Calu3 (cell line): ENCODE results near the gene ZNF511. TPM values are rescaled to one million over a fixed set of nuclear protein-coding genes. Genes with fewer than 3 reads are reported as not detected.

ENCODE experiments used
- BruUV-seq: library from RNA; stranded (reverse); fragments of 400-500 nt; replicated peaks from 2 replicates; lab custom pipeline; 2021; lab: Mats Ljungman, UMichigan
- CTCF ChIA-PET: fragments of 300-600 bp; sonication (Branson Sonifier 250); formaldehyde crosslinking; loops from one replicate; lab custom pipeline; 2022; ENCODE audit warnings: antibody characterized with exemption; lab: Charles Lee
- DNase-seq: peaks from one replicate; pipeline ENCODE4 v3.0.0; 2022
- H3K27ac Mint-ChIP-seq: one replicate; pipeline ENCODE4 v1.8.0; 2022; ENCODE audit warnings: mixed read lengths; ENCODE audit not compliant: unreplicated experiment
- H3K27me3 Mint-ChIP-seq: one replicate; pipeline ENCODE4 v1.8.0; 2022; ENCODE audit warnings: mixed read lengths; ENCODE audit not compliant: unreplicated experiment
- H3K36me3 Mint-ChIP-seq: one replicate; pipeline ENCODE4 v1.8.0; 2022; ENCODE audit warnings: mild to moderate bottlenecking, moderate library complexity, mixed read lengths; ENCODE audit not compliant: insufficient read depth, unreplicated experiment
- H3K4me1 Mint-ChIP-seq: one replicate; pipeline ENCODE4 v1.8.0; 2022; ENCODE audit warnings: mild to moderate bottlenecking, low read depth, mixed read lengths; ENCODE audit not compliant: unreplicated experiment
- H3K4me3 Mint-ChIP-seq: one replicate; pipeline ENCODE4 v1.8.0; 2022; ENCODE audit warnings: mild to moderate bottlenecking, low read depth, moderate library complexity, mixed read lengths; ENCODE audit not compliant: unreplicated experiment
- H3K9me3 Mint-ChIP-seq: one replicate; pipeline ENCODE4 v1.8.0; 2022; ENCODE audit warnings: low read depth, mixed read lengths; ENCODE audit not compliant: unreplicated experiment
- intact Hi-C: fragments of 100-400 bp; cut with micrococcal nuclease; formaldehyde crosslinking; loops from one replicate; pipeline ENCODE4 v1.10.0; 2022; ENCODE audit not compliant: unreplicated experiment
- total RNA-seq: library from RNA; stranded (reverse); gene quantifications from 2 replicates; pipeline ENCODE4 v1.2.3, GENCODE V29; 2022
- TF ChIP-seq, protein P1 (sequence below): fragments of 200-600 bp; IDR thresholded peaks from one replicate; pipeline ENCODE4 v1.8.0; 2022; ENCODE audit warnings: antibody characterized with exemption; ENCODE audit not compliant: unreplicated experiment

Gene ZNF511
- total RNA-seq, 1 experiment from 2014 or later = 24.0 TPM

DNA sequence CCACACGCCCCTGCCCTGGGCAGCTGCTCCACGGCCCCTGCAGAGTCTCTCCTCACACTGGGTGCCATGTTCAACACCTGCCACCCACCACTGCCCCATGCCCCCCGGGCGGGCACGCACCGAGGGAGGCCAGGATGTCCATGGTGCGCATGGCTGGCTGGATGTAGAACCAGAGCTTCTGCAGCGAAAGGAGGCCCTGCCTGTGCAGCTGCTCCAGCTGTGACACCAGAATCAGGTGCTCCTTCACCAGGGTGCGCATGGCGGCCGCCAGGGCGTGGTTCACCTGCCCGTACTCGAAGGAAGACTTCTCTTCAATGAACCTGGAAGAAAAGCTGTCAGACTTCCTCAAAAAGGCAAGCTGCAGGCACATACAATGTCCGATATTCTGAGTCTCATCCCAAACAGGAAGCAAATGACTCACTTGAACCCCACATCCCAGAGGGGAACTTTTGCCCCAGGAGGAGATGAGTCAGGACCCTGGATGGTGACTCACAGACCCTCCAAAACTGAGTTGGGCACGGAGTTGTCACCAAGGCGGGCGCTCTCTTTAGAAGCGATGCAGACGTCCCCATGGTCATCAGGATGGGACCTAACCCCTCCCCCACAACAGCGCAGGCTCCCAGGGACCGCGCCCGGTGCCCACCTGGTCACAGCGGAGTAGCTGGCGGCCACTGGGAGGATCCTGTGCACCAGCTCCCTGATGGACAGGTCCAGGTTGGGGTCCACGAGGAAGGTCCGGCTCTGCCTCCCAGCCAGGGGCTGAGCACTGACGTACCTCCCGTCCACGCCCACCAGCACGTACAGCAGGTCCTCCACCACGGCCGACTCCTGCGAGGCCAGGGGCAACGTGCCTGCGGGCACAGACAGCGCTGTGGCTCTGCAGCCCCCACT is 15.6 kb upstream of the ZNF511 start:
- no peak for DNase-seq
- TF ChIP-seq, protein P1, sequence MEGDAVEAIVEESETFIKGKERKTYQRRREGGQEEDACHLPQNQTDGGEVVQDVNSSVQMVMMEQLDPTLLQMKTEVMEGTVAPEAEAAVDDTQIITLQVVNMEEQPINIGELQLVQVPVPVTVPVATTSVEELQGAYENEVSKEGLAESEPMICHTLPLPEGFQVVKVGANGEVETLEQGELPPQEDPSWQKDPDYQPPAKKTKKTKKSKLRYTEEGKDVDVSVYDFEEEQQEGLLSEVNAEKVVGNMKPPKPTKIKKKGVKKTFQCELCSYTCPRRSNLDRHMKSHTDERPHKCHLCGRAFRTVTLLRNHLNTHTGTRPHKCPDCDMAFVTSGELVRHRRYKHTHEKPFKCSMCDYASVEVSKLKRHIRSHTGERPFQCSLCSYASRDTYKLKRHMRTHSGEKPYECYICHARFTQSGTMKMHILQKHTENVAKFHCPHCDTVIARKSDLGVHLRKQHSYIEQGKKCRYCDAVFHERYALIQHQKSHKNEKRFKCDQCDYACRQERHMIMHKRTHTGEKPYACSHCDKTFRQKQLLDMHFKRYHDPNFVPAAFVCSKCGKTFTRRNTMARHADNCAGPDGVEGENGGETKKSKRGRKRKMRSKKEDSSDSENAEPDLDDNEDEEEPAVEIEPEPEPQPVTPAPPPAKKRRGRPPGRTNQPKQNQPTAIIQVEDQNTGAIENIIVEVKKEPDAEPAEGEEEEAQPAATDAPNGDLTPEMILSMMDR = no peak
- no peak overlapping the region for H3K27ac Mint-ChIP-seq
- H3K36me3 Mint-ChIP-seq = peaks cover 25% of the 10 kb centered on the region
- intact Hi-C loops = no loop called here
- H3K4me3 Mint-ChIP-seq = no peak overlapping the region
- CTCF ChIA-PET = no interaction called here
- H3K9me3 Mint-ChIP-seq = no peaks in the 10 kb centered on the region
- no peaks in the 10 kb centered on the region for H3K4me1 Mint-ChIP-seq
- H3K27me3 Mint-ChIP-seq = no peaks in the 10 kb centered on the region
- no TSS peak for BruUV-seq

DNA sequence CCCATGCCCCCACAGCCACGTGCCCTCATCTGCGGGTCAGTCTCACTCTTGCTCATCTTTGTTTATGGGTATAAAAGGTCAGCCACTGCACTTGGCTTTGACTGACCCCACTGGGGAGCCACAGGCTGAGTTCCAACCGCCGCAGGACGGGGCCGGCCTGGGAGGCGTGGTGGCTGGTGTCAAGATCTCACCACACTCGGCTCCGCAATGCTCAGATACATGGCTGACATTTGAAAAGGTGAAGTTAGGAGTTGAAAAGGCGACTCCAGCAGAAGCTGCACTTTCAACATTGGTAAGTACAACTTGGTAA is 14.9 kb upstream of the ZNF511 start:
- Mint-ChIP-seq H3K4me3 (no peak overlapping the region), H3K27me3 (no peaks in the 10 kb centered on the region), H3K4me1 (no peaks in the 10 kb centered on the region), H3K9me3 (no peaks in the 10 kb centered on the region), H3K27ac (no peak overlapping the region), H3K36me3 (peaks cover 29% of the 10 kb centered on the region)
- intact Hi-C loops = no loop called here
- no TSS peak for BruUV-seq
- CTCF ChIA-PET = no interaction called here
- TF ChIP-seq, protein P1 = no peak
- no peak for DNase-seq

DNA sequence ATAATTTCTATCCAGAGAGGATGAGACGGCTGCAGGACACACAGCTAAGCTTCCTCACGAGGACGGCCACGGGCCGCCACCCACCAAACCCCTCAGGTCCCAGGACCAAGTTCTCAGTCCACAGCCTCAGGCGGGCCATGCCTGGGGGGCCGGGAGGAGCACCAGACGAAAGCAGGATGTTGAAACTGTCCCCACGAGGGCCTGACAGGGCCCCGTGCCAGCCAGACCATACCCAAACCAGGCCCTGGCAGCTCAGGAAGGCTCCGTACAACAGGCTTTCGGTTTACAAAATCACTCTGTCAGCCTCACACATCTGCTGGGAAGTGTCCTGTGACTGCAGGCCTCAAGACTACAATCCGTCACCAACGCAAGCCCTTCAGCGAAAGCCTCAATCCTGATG is 14.5 kb upstream of the ZNF511 start:
- BruUV-seq = no TSS peak
- Mint-ChIP-seq H3K27me3 (no peaks in the 10 kb centered on the region), H3K27ac (no peak overlapping the region), H3K9me3 (no peaks in the 10 kb centered on the region), H3K4me1 (no peaks in the 10 kb centered on the region), H3K36me3 (peaks cover 26% of the 10 kb centered on the region), H3K4me3 (no peak overlapping the region)
- no peak for DNase-seq
- CTCF ChIA-PET = no interaction called here
- intact Hi-C loops = no loop called here
- TF ChIP-seq, protein P1 = no peak

DNA sequence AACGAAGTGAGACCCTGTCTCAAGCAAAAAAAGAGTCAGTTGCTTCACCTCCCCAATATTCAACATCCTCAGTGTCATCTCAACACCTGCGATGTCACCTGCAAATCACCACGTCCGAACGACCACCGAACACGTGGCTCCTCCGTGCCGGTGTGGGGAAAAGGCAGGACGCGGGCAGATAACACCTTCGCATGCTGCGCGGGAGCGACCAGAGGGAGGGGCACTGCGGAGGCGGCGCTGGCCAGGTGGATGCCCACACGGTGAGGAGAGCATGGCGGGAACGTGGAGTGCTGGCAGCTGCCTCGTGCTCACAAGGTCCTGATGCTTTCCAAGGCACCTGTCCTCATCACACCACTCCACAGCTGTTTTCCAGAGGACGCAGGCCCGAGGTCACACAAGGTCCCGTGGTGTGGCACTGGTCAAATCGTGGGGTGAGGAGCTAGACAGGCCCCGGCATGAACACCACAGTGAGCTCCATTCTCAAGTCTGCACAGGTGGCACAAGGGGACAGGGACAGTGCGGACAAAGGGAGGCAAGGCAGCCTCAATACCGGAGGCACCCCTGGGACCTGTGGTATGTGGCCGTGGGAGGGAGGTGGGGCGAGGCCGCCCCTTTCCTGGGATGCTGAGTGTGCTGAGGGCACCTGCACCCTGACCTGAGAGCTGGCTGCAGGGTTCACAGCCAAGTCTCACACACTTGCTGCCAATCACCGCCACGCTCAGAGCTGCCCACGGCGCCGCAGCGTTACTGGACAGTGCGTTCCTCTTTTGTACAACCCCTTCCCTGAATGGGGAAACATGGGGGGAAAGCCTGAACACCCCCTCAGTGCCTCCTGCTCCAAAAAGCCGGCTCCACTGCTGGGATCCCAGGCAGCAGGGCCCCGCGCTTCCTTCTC is 13.0 kb upstream of the ZNF511 start:
- Mint-ChIP-seq H3K36me3 (peaks cover 34% of the 10 kb centered on the region), H3K9me3 (no peaks in the 10 kb centered on the region), H3K27ac (no peak overlapping the region), H3K4me1 (no peaks in the 10 kb centered on the region), H3K4me3 (no peak overlapping the region), H3K27me3 (no peaks in the 10 kb centered on the region)
- TF ChIP-seq, protein P1 = no peak
- DNase-seq = no peak
- CTCF ChIA-PET = no interaction called here
- BruUV-seq = no TSS peak
- intact Hi-C loops = no loop called here
